ENCODE results near the gene TROAP. TPM values are rescaled to one million over a fixed set of nuclear protein-coding genes. Genes with fewer than 3 reads are reported as not detected.
A peak's percentile ranks its signal among the peaks of the same experiment; 100 is the strongest.
"Not testable (repeated sequence)": the region's sequence is repeated elsewhere in the genome, so short reads cannot be mapped to it uniquely, and the experiment has no call there.

TROAP gene
- total RNA-seq, 4 donors from 2014 or later = 2.1 to 24.2 (median 6.7) TPM

GRCh38 chr12:49309386-49309785 lies 13.7 kb upstream of the TROAP start:
- intact Hi-C loops (cut with DNase I; ENCODE audit: low total_unique reads) = no loop called here
- DNase-seq (ENCODE audit: low spot score in 2 of 2) = peak in 1 of 2 donors; percentile 53
- WGBS, 2 donors = 89 to 93% methylated on average over 7 of the region's 7 CpGs
- TF ChIP-seq CTCF (IDR thresholded peaks at IDR 0.05) (no peak), POLR2A (IDR thresholded peaks at IDR 0.05) (no peak)
- no peak overlapping the region for H3K4me3 ChIP-seq (ENCODE audit: low read depth, poor library complexity, severe bottlenecking)

- H3K4me3 ChIP-seq (ENCODE audit: low read depth, poor library complexity, severe bottlenecking); intact Hi-C loops (cut with DNase I; ENCODE audit: low total_unique reads); DNase-seq (ENCODE audit: low spot score in 2 of 2): not testable (repeated sequence)
- WGBS, 2 donors = 69 to 78% methylated on average over 3 of the region's 3 CpGs
These were observed 12.5 kb upstream of the TROAP start for GRCh38 chr12:49310451-49311000.

GRCh38 chr12:49314811-49315210 lies 8.2 kb upstream of the TROAP start:
- WGBS, 2 donors = 85 to 94% methylated on average over 1 of the region's 1 CpG
- intact Hi-C loops (cut with DNase I; ENCODE audit: low total_unique reads) = no loop called here
- TF ChIP-seq POLR2A (IDR thresholded peaks at IDR 0.05) (no peak), CTCF (IDR thresholded peaks at IDR 0.05) (no peak)
- DNase-seq (ENCODE audit: low spot score in 2 of 2) = no peak
- H3K4me3 ChIP-seq (ENCODE audit: low read depth, poor library complexity, severe bottlenecking) = no peak overlapping the region

- 92 to 93% methylated on average over 10 of the region's 10 CpGs for WGBS, 2 donors
- DNase-seq (ENCODE audit: low spot score in 2 of 2); H3K4me3 ChIP-seq (ENCODE audit: low read depth, poor library complexity, severe bottlenecking); intact Hi-C loops (cut with DNase I; ENCODE audit: low total_unique reads): not testable (repeated sequence)
These were observed 5.9 kb upstream of the TROAP start for GRCh38 chr12:49317118-49317517.

- intact Hi-C loops (cut with DNase I; ENCODE audit: low total_unique reads); DNase-seq (ENCODE audit: low spot score in 2 of 2); H3K4me3 ChIP-seq (ENCODE audit: low read depth, poor library complexity, severe bottlenecking): not testable (repeated sequence)
- WGBS, 2 donors = 93 to 95% methylated on average over 9 of the region's 9 CpGs
These were observed 2.5 kb upstream of the TROAP start for GRCh38 chr12:49320411-49321103.

GRCh38 chr12:49322367-49322707 lies 718 bp upstream of the TROAP start:
- intact Hi-C loops (cut with DNase I; ENCODE audit: low total_unique reads) = no loop called here
- TF ChIP-seq POLR2A (IDR thresholded peaks at IDR 0.05) (no peak), CTCF (IDR thresholded peaks at IDR 0.05) (no peak)
- 31 to 34% methylated on average over 12 of the region's 12 CpGs for WGBS, 2 donors
- DNase-seq (ENCODE audit: low spot score in 2 of 2) = no peak
- peak overlapping the region; percentile 44 for H3K4me3 ChIP-seq (ENCODE audit: low read depth, poor library complexity, severe bottlenecking)

GRCh38 chr12:49323524-49324097 lies 556 bp downstream of the TROAP start:
- peak in 1 of 2 donors; percentile 45 for DNase-seq (ENCODE audit: low spot score in 2 of 2)
- 9 to 13% methylated on average over 19 of the region's 19 CpGs for WGBS, 2 donors
- TF ChIP-seq CTCF (IDR thresholded peaks at IDR 0.05) (no peak), POLR2A (IDR thresholded peaks at IDR 0.05) (no peak)
- no peak overlapping the region for H3K4me3 ChIP-seq (ENCODE audit: low read depth, poor library complexity, severe bottlenecking)
- intact Hi-C loops (cut with DNase I; ENCODE audit: low total_unique reads) = no loop called here

Data from lower leg skin (tissue), 4 donors.